Sciatic nerve (tissue), 2 donors: Measurements from ENCODE around the gene TBX15. TPM values are rescaled to one million over a fixed set of nuclear protein-coding genes. Genes with fewer than 3 reads are reported as not detected.
"Not testable (repeated sequence)": the region's sequence is repeated elsewhere in the genome, so short reads cannot be mapped to it uniquely, and the experiment has no call there.

Experiments
- ATAC-seq: fragments of 200-7000 bp; cut with Tn5 transposase; one replicate; pipeline ENCODE4 v1.9.1; 2020; ENCODE audit warnings: mild to moderate bottlenecking, moderate library complexity
- DNase-seq: peaks from one replicate; pipeline ENCODE4 v3.0.0-alpha.2; 2020; ENCODE audit warnings: low spot score
- intact Hi-C: fragments of 100-400 bp; cut with DNase I; formaldehyde crosslinking; loops from one replicate; pipeline ENCODE4 v1.14.2; 2022
- total RNA-seq: library from RNA; stranded (reverse); fragmentation: NEBNext Ultra II Directional; extraction: Animal tissue kit (Norgen Biotek cat#: 25700); gene quantifications from one replicate; pipeline ENCODE4 v1.2.1, GENCODE V29; 2021
- donor health status: DM: no; HTN: no; CAD: no.
- donor health status: DM: no; HTN: no; CAD: no.

Gene TBX15
- total RNA-seq, 1 donor from 2014 or later: 12.5 TPM

- intact Hi-C loops: no loop called here
- DNase-seq (no peak), ATAC-seq (no peak)
These were observed 17.7 kb downstream of the TBX15 start for GRCh38 chr1:118970451-118970850.

- peak; percentile 89 for ATAC-seq
- DNase-seq: no peak
- intact Hi-C loops: no loop called here
These were observed 24.4 kb downstream of the TBX15 start for GRCh38 chr1:118963456-118964430.

DNA sequence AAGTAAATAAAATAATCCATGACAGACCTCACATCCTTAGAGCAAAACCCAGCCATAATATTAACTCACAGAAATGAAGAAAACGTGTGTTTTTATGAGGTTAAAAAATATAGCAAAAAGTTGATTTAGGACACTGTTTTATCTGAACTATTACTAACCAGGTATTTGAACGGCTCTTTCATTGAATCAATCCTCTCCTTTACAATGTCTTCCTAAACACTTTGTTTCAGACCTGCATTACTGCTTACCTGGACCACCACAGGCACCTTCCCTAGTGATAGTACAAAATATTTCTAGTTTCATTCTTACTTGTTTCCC is 25.0 kb downstream of the TBX15 start:
- intact Hi-C loops: no loop called here
- ATAC-seq: no peak
- DNase-seq: no peak

DNA sequence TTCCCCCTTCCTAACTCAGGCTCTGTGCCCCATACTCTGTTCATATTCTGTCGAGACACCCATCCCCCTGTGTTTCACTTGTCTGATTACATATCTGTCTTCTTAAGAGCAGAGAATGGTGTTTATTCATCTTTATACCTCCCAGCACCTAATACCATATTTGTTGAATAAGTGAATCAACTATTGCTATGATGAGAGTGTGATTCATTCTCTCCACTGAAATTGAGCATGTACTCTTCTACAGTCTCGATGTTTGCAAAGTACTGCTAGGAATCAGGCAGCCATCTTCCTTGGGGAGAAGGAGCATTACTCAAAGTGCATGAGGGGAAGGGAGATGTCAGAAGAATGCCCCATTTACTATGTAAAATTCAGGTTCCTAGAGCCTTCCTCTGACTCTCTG is 27.0 kb downstream of the TBX15 start:
- intact Hi-C loops: no loop called here
- ATAC-seq (no peak), DNase-seq (no peak)

GRCh38 chr1:118960567-118961136 is 27.5 kb downstream of the TBX15 start:
- DNase-seq: no peak
- intact Hi-C loops: no loop called here

GRCh38 chr1:118960026-118960561 is 28.0 kb downstream of the TBX15 start:
- ATAC-seq (no peak), DNase-seq (no peak)
- intact Hi-C loops: no loop called here

More at GRCh38 chr1:118960567-118961136, 27.5 kb downstream of the TBX15 start:
- peak; percentile 93 for ATAC-seq

- no peak for DNase-seq
- intact Hi-C loops: no loop called here
- ATAC-seq: no peak
These were observed 29.1 kb downstream of the TBX15 start for GRCh38 chr1:118958937-118959631.

DNA sequence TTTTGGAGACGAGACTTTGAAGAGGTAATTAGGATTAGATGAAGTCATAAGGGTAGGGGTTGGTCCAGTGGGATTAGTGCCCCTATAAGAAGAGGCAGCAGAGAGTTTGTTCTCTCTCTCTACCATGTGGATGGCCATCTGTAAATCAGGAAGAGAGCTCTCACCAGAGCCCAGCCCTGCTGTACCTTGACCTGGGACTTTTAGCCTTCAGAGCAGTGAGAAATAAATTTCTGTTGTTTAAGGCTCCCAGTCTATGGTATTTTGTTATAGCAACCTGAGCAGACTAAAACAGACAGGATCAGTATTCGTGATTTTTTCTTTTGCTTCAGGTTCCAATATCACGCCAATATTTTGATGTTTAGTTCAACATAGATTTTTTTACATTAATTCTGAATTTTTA is 30.0 kb downstream of the TBX15 start:
- DNase-seq (no peak), ATAC-seq (no peak)
- intact Hi-C loops: no loop called here

GRCh38 chr1:118957579-118957978 is 30.6 kb downstream of the TBX15 start:
- DNase-seq, ATAC-seq, intact Hi-C loops: not testable (repeated sequence)

DNA sequence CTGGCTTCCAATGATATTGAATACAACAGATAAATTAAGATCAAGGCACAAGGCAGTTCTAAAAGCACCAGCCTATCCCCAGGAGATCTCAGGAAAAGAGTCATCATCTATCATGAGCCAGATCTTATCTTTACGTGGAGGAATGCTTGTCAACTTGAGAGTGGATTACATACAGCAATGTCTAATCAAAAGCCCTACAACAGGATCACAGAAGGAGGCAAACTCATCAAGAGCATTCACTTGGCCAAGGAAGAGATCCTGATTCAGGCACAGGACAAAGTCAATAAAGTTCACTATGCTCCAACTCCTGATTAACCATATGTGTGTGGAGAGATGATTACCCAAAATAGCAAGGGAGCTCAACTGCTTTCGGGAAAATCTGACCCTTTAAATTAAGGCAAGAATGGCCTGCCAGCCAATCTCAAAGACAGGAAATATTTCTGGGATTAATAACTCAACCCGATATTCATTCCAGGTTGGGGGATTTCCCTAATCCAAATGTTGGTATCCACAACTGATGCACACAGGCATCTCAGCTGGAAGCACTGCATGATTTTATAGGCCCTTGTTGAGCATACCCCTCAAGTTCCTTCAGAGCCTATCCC is 33.7 kb downstream of the TBX15 start:
- DNase-seq: no peak
- no peak for ATAC-seq
- intact Hi-C loops: no loop called here

DNA sequence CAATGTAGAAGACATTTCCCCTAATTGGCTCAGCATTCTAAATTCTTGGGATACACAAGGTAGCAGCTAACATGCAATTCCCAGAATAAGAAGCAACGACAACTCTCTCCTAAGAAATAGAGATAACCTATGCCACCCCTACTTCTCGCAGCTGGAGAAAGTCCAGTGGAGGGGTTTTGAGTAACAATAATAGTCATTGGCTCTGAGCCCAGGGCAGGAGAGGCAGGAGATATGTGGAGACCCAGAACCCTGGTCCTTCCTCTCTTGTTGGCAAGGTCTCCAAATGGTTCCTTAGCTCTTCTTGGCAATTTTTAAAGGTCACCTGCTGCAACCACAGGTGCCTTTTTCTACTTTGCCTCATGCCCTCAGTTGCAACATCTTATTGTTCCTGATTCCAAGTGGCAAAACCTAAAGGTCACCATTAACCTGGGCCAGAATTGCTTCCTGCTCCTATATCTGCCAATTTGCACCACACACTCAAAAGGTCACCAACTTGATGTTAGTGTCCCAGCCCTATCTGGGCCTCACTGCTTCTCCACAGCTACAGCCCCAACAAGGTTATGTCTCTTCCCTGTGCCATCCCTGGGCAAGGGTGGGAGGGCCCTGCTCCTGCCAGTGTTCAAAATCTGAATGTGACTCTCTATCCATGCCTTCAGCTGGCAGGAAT is 36.7 kb downstream of the TBX15 start:
- no peak for DNase-seq
- no peak for ATAC-seq
- intact Hi-C loops: no loop called here

GRCh38 chr1:118949315-118949714 is 38.8 kb downstream of the TBX15 start:
- ATAC-seq (peak; percentile 88), DNase-seq (no peak)
- intact Hi-C loops: loop anchor here (5.0 kb wide), 1 partner anchor 113 kb away; no protein-coding TSS in a partner anchor

GRCh38 chr1:118948846-118949245 is 39.3 kb downstream of the TBX15 start:
- ATAC-seq: no peak
- intact Hi-C loops: loop anchor here (5.0 kb wide), 1 partner anchor 113 kb away; no protein-coding TSS in a partner anchor

DNA sequence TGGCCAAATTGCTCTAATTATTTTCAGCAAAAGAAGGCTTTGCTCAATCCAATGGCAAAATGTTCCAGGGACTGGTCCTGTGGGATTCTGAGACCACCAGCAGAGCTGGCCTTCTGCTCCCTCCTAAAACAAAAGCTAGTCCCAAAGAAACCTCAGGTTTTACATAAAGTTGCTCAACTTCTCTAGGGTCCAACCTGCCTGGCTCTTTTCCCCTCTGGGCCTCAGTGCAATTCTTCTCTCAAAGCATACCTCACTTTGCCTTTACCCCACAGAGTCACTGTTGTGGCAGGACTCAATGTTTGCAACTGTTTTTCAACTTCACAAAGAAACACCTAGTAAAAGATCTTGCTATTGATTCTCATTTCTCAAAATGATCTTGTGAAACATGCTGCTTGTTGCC is 39.8 kb downstream of the TBX15 start:
- ATAC-seq (peak; percentile 35), DNase-seq (no peak)
- intact Hi-C loops: loop anchor here (5.0 kb wide), 1 partner anchor 114 kb away; no protein-coding TSS in a partner anchor

More at GRCh38 chr1:118948846-118949245, 39.3 kb downstream of the TBX15 start:
- no peak for DNase-seq

DNA sequence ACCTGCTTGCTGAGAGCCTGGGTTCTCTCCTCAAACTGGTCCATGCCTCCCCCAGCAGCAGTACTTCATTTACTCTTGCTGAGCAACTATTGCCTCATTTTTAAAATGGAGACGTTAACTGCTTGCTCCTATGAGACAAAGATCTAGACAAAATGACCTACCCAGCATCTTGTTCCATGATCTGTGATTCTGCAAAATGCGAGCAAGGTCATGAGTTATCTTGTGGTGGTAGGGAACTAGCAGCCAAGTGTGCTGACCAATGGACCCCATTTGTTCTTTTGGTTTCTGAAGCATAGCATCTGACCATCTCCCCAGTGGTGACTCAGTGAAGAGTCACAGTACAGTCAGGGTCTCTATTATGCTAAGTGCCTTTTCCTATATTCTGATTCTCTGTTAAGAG is 40.4 kb downstream of the TBX15 start:
- intact Hi-C loops: loop anchor here (5.0 kb wide), 1 partner anchor 115 kb away; no protein-coding TSS in a partner anchor
- no peak for ATAC-seq

DNA sequence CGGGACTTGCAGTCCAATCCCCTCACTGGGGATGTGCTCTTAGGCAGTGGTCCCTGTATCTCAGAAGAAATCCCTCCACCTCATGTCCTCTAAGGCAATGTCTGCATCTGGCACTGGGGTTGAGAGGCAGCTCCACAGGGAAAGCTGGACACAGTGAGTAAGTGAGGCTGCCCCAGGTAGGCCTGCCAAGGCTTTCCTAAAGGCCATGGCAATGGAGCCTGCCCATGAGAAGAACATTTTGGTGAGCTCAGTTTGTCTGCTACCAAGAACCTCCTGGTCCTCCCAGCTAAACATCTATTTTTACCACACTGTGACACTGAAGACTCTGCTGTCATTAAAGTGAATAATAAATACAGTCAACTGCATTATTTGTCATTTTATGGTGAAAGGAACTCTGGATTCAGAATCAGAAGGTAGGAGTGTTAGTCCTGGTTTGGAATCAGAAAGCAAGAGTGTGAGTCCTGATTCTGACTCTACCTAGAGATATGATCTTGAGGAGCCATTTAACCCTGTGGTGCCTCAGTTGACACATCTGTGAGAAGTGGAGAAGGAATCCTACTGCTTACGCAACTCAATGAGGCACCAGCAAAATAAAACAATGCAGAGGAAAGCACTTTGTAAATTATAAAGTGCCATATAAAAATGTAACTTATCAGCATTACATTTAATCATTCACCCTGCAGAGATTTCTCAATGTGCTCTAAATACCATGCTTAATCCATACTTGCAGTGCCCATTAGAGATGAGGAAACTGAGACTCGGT is 41.0 kb downstream of the TBX15 start:
- no peak for DNase-seq
- intact Hi-C loops: loop anchor here (5.0 kb wide), 1 partner anchor 115 kb away; no protein-coding TSS in a partner anchor

More for the DNA sequence above, 40.4 kb downstream of the TBX15 start:
- DNase-seq: no peak

DNA sequence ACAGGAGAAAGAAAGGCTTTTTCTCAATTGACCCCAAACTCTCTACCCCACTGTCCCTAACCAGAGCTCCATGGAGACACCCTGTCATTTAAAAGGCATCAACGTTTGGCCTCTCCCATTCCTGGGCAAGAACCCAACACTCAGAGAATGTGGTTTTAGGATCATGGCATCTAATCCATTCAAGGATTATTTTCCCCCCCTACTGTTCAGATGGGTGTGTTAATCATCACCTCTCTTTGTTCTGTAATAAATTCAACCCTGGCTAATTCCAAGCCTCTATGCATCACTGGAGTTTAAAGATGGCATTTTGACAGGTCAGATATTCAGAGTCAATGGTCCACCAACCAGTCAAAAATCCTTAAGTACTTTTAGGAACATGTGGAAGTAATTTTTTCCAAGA is 42.7 kb downstream of the TBX15 start:
- no peak for ATAC-seq
- intact Hi-C loops: loop anchor here (5.0 kb wide), 1 partner anchor 117 kb away; no protein-coding TSS in a partner anchor

More for the DNA sequence above, 41.0 kb downstream of the TBX15 start:
- no peak for ATAC-seq

More for the DNA sequence above, 42.7 kb downstream of the TBX15 start:
- no peak for DNase-seq
